ENCODE data around the gene MYO7A. TPM values are rescaled to one million over a fixed set of nuclear protein-coding genes. Genes with fewer than 3 reads are reported as not detected.

Gene MYO7A
- total and polyA plus RNA-seq, 2 of the 4 experiments (the other 2 are of a cell fraction), result 0.02 TPM; not detected in 1

DNA sequence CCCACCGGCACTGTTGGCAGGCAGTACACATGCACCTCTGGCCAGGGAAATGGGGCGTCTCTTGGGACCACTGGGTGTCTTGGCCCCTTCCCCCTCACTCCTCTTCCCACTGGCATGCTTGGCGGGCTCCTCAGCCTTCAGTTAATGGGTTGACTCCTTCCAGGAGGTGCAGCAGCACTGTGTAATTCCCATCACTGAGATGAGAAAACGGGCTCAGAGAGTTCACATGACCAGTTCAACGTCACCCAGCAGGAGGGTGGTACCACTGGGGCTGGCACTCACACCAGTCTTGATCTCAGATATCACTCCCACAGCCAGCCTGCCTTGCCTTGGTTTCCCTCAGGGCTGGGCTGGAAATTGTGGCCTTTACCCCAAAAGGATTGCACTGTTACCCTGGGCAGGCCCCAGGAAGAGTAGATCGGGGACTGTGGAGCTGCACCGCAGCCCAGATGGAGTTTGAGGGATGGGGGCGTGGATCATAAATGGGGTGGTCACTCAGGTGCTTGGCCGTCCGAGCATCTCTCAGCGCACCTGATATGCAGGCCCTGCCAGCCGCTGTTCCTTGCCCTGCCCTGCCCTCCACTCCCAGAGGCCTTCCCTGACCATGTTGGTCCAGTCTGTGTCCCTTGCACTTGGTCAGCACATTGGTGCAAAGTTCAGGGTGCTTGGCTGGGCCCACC lies 44.3 kb upstream of the MYO7A start:
- no peak overlapping the region for H3K23ac ChIP-seq (ENCODE audit: low read depth, low read length)
- no peak overlapping the region for H3K4ac ChIP-seq (ENCODE audit: low read depth, low read length)
- intact Hi-C loops (cut with micrococcal nuclease) (no loop called here), in situ Hi-C loops (cut with MboI; ENCODE audit: low sequenced_read_pairs) (no loop called here), dilution Hi-C loops (cut with HindIII; ENCODE audit: low sequenced_read_pairs, unreplicated experiment) (no loop called here)
- no peak overlapping the region for H3K14ac ChIP-seq (replicated peaks; ENCODE audit: low read depth, low read length)
- H3K4me3 ChIP-seq (ENCODE audit: insufficient read depth, low read depth, low read length), result no peak overlapping the region
- no peak overlapping the region for H2BK120ac ChIP-seq (ENCODE audit: low read depth, low read length)
- no peaks in the 10 kb centered on the region for H4K20me1 ChIP-seq (ENCODE audit: insufficient read depth, low read length)
- BruUV-seq (replicated peaks), result no TSS peak
- H2AK9ac ChIP-seq (replicated peaks; ENCODE audit: low read depth, low read length, poor library complexity), result no peak overlapping the region
- H2AK5ac ChIP-seq (ENCODE audit: low read depth, low read length), result no peak overlapping the region
- H3K4me1 ChIP-seq (ENCODE audit: control insufficient read depth, insufficient read depth, low read length), result peaks cover 15% of the 10 kb centered on the region
- H3K9ac ChIP-seq (ENCODE audit: low read depth, low read length), result no peak overlapping the region
- ATAC-seq (ENCODE audit: low read depth), result no peak
- no peak overlapping the region for H4K5ac ChIP-seq (ENCODE audit: low read depth, low read length)
- WGBS, 2 experiments (ENCODE audit: extremely low coverage in 2 of 2, insufficient read length in 1 of 2), result 100% methylated on average over 7 of the region's 12 CpGs; no CpG with 5 or more reads in 1 of the 2 experiments
- no peak overlapping the region for H2AFZ ChIP-seq (replicated peaks; ENCODE audit: low read length, poor library complexity)
- no peak overlapping the region for H4K91ac ChIP-seq (ENCODE audit: insufficient read depth, low read depth, low read length)
- no peak overlapping the region for H3K27ac ChIP-seq (ENCODE audit: insufficient read depth, low read length)
- H3K9me3 ChIP-seq (ENCODE audit: control insufficient read depth, insufficient read depth, low read length), result no peaks in the 10 kb centered on the region
- H4K8ac ChIP-seq (ENCODE audit: low read depth in 2 of 2, low read length in 2 of 2), result no peak overlapping the region; a peak in 1 of 4 replicates
- no peaks in the 10 kb centered on the region for H3K27me3 ChIP-seq (ENCODE audit: control insufficient read depth, insufficient read depth, low read length)
- no peak for DNase-seq
- ChIA-PET CTCF (no interaction called here), POLR2A (ENCODE audit: unreplicated experiment) (no interaction called here)
- no peak overlapping the region for H2BK5ac ChIP-seq (ENCODE audit: low read depth, low read length, poor library complexity, severe bottlenecking)
- H3K56ac ChIP-seq (ENCODE audit: extremely low read depth, insufficient read depth, low read length), result no peak overlapping the region
- no peak overlapping the region for H3K4me2 ChIP-seq (ENCODE audit: low read depth, low read length)
- H3K36me3 ChIP-seq (ENCODE audit: control insufficient read depth, insufficient read depth, low read length), result peaks cover 4% of the 10 kb centered on the region; the same call in 1 of the 2 replicates
- peaks cover 5% of the 10 kb centered on the region; the same call in 1 of the 2 replicates for H3K9me1 ChIP-seq (ENCODE audit: insufficient read depth, low read length)
- H3K79me1 ChIP-seq (ENCODE audit: low read depth in 1 of 2, low read length in 2 of 2), result peaks cover 7 to 21% of the 10 kb centered on the region in 2 experiments
- H2BK20ac ChIP-seq (ENCODE audit: low read depth, low read length), result no peak overlapping the region
- TF ChIP-seq CEBPB (IDR thresholded peaks at IDR 0.05; ENCODE audit: low read depth, low read length), result no peak
- no peak for TF ChIP-seq FOS (IDR thresholded peaks at IDR 0.05; ENCODE audit: low read depth, low read length)
- no peak for TF ChIP-seq MAFK (IDR thresholded peaks at IDR 0.05; ENCODE audit: low read depth, low read length)
- no peak for TF ChIP-seq MXI1 (IDR thresholded peaks at IDR 0.05; ENCODE audit: borderline replicate concordance, low read depth, low read length)
- TF ChIP-seq NFE2L2 (IDR thresholded peaks at IDR 0.05; ENCODE audit: low read depth, low read length), result no peak
- TF ChIP-seq SMC3 (IDR thresholded peaks at IDR 0.05; ENCODE audit: low read depth, low read length), result no peak
- TF ChIP-seq BHLHE40 (IDR thresholded peaks at IDR 0.05; ENCODE audit: low read depth, low read length), result no peak
- TF ChIP-seq, protein P1, sequence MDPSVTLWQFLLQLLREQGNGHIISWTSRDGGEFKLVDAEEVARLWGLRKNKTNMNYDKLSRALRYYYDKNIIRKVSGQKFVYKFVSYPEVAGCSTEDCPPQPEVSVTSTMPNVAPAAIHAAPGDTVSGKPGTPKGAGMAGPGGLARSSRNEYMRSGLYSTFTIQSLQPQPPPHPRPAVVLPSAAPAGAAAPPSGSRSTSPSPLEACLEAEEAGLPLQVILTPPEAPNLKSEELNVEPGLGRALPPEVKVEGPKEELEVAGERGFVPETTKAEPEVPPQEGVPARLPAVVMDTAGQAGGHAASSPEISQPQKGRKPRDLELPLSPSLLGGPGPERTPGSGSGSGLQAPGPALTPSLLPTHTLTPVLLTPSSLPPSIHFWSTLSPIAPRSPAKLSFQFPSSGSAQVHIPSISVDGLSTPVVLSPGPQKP (IDR thresholded peaks at IDR 0.05; ENCODE audit: borderline replicate concordance, low read depth, low read length), result no peak
- TF ChIP-seq, protein P2, sequence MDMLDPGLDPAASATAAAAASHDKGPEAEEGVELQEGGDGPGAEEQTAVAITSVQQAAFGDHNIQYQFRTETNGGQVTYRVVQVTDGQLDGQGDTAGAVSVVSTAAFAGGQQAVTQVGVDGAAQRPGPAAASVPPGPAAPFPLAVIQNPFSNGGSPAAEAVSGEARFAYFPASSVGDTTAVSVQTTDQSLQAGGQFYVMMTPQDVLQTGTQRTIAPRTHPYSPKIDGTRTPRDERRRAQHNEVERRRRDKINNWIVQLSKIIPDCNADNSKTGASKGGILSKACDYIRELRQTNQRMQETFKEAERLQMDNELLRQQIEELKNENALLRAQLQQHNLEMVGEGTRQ (IDR thresholded peaks at IDR 0.05; ENCODE audit: low read depth, low read length), result no peak
- no peak for TF ChIP-seq RFX5 (IDR thresholded peaks at IDR 0.05; ENCODE audit: low read depth, low read length)
- TF ChIP-seq RCOR1 (IDR thresholded peaks at IDR 0.05; ENCODE audit: insufficient replicate concordance, low read length), result no peak
- TF ChIP-seq CHD1 (IDR thresholded peaks at IDR 0.05; ENCODE audit: low read depth, low read length), result no peak
- no peak for TF ChIP-seq RAD21 (IDR thresholded peaks at IDR 0.05; ENCODE audit: low read length)
- TF ChIP-seq MAZ (IDR thresholded peaks at IDR 0.05; ENCODE audit: borderline replicate concordance, low read depth, low read length), result no peak
- no peak for TF ChIP-seq POLR2A (IDR thresholded peaks at IDR 0.05; ENCODE audit: low read depth, low read length)
- TF ChIP-seq, protein P3, sequence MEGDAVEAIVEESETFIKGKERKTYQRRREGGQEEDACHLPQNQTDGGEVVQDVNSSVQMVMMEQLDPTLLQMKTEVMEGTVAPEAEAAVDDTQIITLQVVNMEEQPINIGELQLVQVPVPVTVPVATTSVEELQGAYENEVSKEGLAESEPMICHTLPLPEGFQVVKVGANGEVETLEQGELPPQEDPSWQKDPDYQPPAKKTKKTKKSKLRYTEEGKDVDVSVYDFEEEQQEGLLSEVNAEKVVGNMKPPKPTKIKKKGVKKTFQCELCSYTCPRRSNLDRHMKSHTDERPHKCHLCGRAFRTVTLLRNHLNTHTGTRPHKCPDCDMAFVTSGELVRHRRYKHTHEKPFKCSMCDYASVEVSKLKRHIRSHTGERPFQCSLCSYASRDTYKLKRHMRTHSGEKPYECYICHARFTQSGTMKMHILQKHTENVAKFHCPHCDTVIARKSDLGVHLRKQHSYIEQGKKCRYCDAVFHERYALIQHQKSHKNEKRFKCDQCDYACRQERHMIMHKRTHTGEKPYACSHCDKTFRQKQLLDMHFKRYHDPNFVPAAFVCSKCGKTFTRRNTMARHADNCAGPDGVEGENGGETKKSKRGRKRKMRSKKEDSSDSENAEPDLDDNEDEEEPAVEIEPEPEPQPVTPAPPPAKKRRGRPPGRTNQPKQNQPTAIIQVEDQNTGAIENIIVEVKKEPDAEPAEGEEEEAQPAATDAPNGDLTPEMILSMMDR (conservative IDR thresholded peaks at IDR 0.05; ENCODE audit: low read depth, low read length), result no peak
- H3K18ac ChIP-seq (ENCODE audit: low read depth, low read length), result no peak overlapping the region
- no peak overlapping the region for H2BK15ac ChIP-seq (ENCODE audit: low read depth, low read length)
